Measurements from ENCODE around the gene CCR5AS.

The CCR5AS gene

DNA sequence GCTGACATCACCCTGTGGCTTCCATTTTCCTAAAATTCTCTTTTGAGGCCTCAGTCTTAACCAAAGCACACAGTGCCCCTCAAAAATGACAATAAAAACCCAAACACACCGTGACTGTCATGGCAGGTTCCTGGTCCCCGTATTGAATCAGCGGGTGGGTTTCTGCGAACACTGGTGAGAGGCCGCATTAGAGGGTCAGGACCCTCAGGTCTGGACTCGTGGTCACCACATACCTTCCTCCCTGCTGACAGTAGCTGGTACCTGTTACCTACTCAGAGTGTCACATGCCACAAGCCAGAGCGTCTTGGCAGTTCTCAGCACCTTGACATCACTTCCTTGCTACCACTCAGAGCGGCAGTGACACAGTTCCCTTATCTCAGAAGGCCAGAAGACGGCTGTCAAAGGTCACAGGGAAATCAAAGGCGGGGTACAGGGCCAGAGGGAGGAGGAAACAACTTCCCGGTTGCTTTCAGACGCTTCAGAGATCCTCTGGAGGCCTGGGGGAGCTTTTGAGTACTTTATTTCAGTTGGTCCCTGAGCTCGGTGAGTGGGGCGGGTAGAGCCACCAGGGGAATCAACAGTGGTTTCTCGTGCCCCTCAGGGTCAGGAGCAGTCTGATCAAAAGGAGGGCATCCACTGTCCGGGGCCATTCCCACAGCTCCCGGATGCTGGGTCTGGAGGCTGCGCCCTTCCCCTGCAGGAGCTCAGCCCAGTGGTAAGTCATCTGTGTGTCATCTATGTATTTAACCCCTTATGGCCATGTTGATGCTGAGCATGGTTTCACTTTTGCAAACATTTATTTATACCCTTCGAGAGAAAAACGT is at the start of gene CCR5AS, which contains the start of gene CCRL2:
TSS of gene CCR5AS (minus strand) at position 279 of the 824 bp plus-strand sequence.
TSS of gene CCRL2 (plus strand) at position 472 of the 824 bp plus-strand sequence. CDS start 821 bp downstream, outside the sequence.
- no peak within 1 kb of the TSS for H3K27ac Mint-ChIP-seq
- H3K9me3 Mint-ChIP-seq, result no peaks in the 10 kb centered on the region
- Histone ChIP-seq H3K27me3 (ENCODE audit: insufficient read depth) (no peaks in the 10 kb centered on the region), H3K9me2 (ENCODE audit: insufficient read depth) (no peaks in the 10 kb centered on the region), H3K4me2 (no peak within 1 kb of the TSS), H4K20me1 (replicated peaks; ENCODE audit: insufficient read depth) (no peaks in the 10 kb centered on the region), H3K36me3 (ENCODE audit: insufficient read depth) (no peaks in the 10 kb centered on the region), H3F3A (replicated peaks; ENCODE audit: low read depth) (no peaks in the 10 kb centered on the region), H3K27ac (ENCODE audit: low read depth) (no peak within 1 kb of the TSS), H2AFZ (no peak within 1 kb of the TSS), H3K4me1 (ENCODE audit: insufficient read depth) (no peaks in the 10 kb centered on the region), H3K4me3 (no peak within 1 kb of the TSS), H3K79me2 (replicated peaks; ENCODE audit: insufficient read depth) (no peaks in the 10 kb centered on the region)
- TF ChIP-seq EZH2phosphoT487 (IDR thresholded peaks at IDR 0.05; ENCODE audit: unreplicated experiment) (no peak), POLR2AphosphoS5 (IDR thresholded peaks at IDR 0.05; ENCODE audit: low read depth) (no peak), JUNB (IDR thresholded peaks at IDR 0.05; ENCODE audit: unreplicated experiment) (no peak), ZNF114 (CRISPR knock-in tag; IDR thresholded peaks at IDR 0.05) (no peak), CTCF (conservative IDR thresholded peaks at IDR 0.05; ENCODE audit: low read depth in 2 of 2) (no peak), EZH2 (IDR thresholded peaks at IDR 0.05; ENCODE audit: low read depth, unreplicated experiment) (no peak), STAT1 (IDR thresholded peaks at IDR 0.05; ENCODE audit: unreplicated experiment) (no peak), NANOG (IDR thresholded peaks at IDR 0.05; ENCODE audit: borderline replicate concordance) (no peak), CREB1 (CRISPR knock-in tag; IDR thresholded peaks at IDR 0.05; ENCODE audit: low read depth) (no peak), ZNF331 (CRISPR knock-in tag; IDR thresholded peaks at IDR 0.05; ENCODE audit: low read depth) (no peak)
- TF ChIP-seq, protein P1, sequence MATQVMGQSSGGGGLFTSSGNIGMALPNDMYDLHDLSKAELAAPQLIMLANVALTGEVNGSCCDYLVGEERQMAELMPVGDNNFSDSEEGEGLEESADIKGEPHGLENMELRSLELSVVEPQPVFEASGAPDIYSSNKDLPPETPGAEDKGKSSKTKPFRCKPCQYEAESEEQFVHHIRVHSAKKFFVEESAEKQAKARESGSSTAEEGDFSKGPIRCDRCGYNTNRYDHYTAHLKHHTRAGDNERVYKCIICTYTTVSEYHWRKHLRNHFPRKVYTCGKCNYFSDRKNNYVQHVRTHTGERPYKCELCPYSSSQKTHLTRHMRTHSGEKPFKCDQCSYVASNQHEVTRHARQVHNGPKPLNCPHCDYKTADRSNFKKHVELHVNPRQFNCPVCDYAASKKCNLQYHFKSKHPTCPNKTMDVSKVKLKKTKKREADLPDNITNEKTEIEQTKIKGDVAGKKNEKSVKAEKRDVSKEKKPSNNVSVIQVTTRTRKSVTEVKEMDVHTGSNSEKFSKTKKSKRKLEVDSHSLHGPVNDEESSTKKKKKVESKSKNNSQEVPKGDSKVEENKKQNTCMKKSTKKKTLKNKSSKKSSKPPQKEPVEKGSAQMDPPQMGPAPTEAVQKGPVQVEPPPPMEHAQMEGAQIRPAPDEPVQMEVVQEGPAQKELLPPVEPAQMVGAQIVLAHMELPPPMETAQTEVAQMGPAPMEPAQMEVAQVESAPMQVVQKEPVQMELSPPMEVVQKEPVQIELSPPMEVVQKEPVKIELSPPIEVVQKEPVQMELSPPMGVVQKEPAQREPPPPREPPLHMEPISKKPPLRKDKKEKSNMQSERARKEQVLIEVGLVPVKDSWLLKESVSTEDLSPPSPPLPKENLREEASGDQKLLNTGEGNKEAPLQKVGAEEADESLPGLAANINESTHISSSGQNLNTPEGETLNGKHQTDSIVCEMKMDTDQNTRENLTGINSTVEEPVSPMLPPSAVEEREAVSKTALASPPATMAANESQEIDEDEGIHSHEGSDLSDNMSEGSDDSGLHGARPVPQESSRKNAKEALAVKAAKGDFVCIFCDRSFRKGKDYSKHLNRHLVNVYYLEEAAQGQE (IDR thresholded peaks at IDR 0.05; ENCODE audit: unreplicated experiment), result no peak
- TF ChIP-seq, protein P2, sequence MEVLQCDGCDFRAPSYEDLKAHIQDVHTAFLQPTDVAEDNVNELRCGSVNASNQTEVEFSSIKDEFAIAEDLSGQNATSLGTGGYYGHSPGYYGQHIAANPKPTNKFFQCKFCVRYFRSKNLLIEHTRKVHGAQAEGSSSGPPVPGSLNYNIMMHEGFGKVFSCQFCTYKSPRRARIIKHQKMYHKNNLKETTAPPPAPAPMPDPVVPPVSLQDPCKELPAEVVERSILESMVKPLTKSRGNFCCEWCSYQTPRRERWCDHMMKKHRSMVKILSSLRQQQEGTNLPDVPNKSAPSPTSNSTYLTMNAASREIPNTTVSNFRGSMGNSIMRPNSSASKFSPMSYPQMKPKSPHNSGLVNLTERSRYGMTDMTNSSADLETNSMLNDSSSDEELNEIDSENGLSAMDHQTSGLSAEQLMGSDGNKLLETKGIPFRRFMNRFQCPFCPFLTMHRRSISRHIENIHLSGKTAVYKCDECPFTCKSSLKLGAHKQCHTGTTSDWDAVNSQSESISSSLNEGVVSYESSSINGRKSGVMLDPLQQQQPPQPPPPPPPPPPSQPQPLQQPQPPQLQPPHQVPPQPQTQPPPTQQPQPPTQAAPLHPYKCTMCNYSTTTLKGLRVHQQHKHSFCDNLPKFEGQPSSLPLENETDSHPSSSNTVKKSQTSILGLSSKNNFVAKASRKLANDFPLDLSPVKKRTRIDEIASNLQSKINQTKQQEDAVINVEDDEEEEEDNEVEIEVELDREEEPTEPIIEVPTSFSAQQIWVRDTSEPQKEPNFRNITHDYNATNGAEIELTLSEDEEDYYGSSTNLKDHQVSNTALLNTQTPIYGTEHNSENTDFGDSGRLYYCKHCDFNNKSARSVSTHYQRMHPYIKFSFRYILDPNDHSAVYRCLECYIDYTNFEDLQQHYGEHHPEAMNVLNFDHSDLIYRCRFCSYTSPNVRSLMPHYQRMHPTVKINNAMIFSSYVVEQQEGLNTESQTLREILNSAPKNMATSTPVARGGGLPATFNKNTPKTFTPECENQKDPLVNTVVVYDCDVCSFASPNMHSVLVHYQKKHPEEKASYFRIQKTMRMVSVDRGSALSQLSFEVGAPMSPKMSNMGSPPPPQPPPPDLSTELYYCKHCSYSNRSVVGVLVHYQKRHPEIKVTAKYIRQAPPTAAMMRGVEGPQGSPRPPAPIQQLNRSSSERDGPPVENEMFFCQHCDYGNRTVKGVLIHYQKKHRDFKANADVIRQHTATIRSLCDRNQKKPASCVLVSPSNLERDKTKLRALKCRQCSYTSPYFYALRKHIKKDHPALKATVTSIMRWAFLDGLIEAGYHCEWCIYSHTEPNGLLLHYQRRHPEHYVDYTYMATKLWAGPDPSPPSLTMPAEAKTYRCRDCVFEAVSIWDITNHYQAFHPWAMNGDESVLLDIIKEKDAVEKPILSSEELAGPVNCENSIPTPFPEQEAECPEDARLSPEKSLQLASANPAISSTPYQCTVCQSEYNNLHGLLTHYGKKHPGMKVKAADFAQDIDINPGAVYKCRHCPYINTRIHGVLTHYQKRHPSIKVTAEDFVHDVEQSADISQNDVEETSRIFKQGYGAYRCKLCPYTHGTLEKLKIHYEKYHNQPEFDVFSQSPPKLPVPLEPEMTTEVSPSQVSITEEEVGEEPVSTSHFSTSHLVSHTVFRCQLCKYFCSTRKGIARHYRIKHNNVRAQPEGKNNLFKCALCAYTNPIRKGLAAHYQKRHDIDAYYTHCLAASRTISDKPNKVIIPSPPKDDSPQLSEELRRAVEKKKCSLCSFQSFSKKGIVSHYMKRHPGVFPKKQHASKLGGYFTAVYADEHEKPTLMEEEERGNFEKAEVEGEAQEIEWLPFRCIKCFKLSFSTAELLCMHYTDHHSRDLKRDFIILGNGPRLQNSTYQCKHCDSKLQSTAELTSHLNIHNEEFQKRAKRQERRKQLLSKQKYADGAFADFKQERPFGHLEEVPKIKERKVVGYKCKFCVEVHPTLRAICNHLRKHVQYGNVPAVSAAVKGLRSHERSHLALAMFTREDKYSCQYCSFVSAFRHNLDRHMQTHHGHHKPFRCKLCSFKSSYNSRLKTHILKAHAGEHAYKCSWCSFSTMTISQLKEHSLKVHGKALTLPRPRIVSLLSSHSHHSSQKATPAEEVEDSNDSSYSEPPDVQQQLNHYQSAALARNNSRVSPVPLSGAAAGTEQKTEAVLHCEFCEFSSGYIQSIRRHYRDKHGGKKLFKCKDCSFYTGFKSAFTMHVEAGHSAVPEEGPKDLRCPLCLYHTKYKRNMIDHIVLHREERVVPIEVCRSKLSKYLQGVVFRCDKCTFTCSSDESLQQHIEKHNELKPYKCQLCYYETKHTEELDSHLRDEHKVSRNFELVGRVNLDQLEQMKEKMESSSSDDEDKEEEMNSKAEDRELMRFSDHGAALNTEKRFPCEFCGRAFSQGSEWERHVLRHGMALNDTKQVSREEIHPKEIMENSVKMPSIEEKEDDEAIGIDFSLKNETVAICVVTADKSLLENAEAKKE (CRISPR knock-in tag; IDR thresholded peaks at IDR 0.05), result no peak
- TF ChIP-seq, protein P3, sequence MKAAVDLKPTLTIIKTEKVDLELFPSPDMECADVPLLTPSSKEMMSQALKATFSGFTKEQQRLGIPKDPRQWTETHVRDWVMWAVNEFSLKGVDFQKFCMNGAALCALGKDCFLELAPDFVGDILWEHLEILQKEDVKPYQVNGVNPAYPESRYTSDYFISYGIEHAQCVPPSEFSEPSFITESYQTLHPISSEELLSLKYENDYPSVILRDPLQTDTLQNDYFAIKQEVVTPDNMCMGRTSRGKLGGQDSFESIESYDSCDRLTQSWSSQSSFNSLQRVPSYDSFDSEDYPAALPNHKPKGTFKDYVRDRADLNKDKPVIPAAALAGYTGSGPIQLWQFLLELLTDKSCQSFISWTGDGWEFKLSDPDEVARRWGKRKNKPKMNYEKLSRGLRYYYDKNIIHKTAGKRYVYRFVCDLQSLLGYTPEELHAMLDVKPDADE (IDR thresholded peaks at IDR 0.05), result no peak
- ATAC-seq, result no peak
- no peak for DNase-seq (ENCODE audit: low spot score)
- H3K27me3 Mint-ChIP-seq (ENCODE audit: insufficient read depth, low read depth, poor library complexity), result peaks cover 4% of the 10 kb centered on the region
- no peaks in the 10 kb centered on the region for H3K36me3 Mint-ChIP-seq (ENCODE audit: low read depth)
- H3K4me1 Mint-ChIP-seq, result no peaks in the 10 kb centered on the region; the same call in 2 of the 3 replicates
- no peak within 1 kb of the TSS for H3K4me3 Mint-ChIP-seq

All from GM23338 (cell line).